Effector CD4-positive, alpha-beta T cell (primary cell): ENCODE results near the gene SYNE3.

ENCODE experiments used
- DNase-seq: peaks from one replicate; pipeline ENCODE4 v3.0.0-alpha.2; 2020

SYNE3 gene

DNA sequence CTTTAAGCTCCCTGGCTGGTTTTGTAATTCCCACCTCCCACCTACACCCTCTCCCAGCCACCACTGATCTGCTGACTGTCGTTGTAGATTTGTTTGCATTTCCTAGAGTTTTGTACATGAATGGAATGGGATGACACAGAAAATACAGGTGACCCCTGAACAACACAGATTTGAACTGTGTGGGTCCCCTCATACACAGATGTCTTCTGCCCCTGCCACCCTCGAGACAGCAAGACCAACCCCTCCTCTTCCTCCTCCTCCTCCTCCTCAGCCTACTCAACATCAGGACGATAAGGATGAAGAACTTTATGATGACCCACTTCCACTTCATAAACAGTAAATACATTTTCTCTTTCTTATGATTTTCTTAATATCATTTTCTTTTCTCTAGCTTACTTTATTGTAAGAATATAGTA lies 28.8 kb downstream of the SYNE3 start:
- DNase-seq = no peak

DNA sequence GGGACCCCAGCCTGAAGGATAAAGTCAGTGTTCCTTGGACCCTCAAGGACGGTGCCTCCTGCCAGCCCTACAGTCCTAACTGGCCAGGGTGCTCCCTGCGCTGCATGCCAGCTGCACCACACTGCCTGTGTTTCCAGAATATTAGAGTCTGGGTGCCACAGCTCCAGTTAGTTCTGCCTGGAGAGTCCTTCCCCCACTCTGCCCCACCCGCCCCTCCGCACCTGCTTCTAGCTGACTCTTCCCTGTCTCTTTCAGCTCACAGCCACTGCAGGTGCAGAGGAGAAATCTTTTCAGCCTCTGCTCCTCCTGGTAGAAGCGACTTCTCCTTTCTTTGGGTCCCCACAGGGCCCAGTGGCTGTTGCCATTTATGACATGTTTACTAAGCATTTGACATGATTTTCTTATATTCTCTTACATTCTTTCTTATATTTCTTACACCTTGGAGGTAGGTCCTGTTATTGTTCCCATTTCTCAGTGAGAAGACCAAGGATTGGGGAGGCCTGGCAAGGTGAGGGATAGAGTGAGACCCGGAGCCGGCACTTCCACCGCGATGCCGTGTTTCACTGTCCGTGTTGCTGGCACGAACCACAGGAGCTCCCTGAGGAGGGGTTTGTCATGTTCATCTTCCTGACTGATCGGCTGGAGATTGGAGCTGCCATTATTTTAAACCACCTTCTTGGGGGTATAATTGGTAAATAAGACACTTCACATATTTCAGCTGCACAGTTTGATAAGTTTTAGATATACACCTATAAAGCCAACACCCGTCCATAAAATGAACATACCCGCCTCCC lies 29.4 kb downstream of the SYNE3 start:
- DNase-seq = no peak

DNA sequence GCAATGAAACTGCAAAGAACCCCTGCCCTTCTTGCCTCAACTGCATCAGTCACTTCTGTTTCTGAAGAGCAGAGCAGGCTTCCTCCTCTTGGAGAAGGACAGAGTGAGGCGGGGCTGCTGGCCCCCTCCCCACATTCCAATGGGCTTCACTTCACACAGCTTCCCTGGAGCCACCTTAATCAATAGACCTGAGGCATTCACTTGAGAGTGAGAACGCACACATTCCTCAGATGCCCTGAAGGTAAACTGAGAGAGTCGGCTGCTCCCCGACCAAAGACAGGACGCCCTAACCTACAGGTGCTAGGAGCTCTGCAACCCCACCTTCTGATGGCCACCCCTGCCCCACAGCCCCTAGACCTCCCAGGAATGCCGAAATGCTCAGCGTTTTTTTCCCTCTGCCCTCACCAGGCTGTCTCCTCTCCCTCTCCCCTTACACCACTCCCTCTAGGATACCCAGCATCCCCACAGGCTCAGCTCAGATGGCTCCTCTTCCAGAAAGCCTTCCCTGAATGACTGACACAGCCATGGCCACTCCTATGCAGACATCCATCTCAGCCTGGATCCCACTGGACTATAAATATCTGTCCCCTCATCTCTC lies 31.1 kb downstream of the SYNE3 start:
- no peak for DNase-seq

DNA sequence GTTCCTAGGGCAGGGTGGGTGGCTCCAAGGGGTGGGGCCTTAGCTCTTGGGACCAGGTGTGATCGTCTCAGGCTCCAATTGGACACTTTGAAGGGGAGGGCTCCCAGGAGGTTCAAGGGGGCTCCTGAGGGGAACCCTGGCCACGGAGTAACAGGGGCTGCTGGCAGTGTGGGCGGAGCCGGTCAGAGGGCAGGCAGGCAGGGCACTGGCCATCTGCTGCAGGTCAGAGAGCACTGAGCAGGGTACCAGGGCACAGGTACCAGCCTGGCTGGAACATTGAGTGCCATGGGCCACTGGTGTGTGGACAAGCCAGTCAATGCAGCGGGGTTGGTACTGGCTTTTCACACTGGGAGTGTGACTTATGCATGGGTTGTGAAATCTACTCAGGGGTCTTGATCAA lies 32.2 kb downstream of the SYNE3 start:
- DNase-seq = no peak

DNA sequence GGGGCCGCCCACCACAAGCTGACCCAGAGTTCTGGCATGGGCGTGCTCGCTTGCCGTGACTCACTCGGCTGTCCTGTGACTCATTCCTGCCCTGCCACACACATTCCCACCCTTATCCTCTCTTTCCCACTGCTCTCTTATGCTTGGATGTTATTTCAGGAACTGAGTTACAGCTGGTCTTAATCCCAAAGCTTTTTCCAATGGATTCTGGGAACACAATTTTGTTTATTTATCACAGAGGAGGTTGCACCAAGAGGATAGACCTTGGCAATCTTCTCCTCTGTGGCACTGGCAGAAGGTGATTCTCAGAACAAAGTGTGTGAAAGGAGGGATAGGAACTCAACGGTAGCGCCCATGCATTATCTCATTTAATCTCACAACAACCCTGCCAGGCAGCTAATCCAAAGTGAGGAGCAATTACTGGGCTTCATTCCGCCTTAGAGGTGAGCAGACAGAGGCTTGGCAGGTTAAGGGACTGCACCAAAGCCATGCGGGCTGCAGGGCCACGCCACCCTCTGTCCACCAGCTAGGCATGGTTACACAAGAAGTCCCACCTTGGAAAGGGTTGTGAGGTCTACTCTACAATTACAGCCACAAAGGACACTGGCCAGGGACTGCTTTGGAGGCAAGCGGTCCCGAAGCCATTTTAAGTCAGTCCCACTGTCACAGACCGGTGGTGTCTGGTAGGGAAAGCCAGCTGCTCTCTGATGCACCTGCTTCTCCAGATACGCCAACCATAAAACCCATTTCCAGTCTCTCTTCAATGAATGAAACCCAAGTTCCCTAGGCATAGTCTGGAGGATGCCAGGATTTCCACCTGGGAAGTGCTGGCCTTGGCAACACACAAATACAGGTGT lies 32.9 kb downstream of the SYNE3 start:
- DNase-seq = no peak

DNA sequence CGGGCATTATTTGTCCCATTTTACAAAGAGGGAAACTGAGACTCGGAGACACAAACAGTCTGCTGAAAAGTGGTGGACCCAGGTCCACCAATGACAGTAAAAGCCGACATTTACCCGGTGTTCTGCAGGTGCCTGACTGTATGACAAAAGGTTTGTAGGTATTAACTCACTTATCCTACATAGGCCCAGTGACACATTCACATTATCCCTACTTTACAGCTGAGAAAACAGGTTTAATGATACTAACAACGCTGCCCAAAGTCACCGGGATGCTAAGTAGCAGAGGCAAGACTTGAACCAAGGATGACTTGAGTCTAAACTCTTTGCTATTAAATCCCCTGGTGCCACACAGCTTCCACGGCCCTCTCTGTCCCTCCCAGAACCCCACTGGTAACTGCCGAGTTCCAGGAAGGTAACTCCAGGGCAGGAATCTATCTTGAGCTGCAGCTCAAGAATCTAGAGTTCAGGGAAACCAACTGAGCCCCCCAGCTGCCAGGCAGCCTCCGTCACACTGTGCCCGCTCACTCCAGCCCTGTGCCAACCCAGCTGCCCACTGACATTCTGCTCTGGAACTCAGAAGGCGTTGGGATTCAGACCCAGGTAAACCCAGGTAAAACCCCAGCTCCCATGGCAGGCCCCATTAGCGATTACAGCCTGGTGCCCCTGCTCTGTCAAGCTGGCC lies 33.7 kb downstream of the SYNE3 start:
- DNase-seq = no peak

DNA sequence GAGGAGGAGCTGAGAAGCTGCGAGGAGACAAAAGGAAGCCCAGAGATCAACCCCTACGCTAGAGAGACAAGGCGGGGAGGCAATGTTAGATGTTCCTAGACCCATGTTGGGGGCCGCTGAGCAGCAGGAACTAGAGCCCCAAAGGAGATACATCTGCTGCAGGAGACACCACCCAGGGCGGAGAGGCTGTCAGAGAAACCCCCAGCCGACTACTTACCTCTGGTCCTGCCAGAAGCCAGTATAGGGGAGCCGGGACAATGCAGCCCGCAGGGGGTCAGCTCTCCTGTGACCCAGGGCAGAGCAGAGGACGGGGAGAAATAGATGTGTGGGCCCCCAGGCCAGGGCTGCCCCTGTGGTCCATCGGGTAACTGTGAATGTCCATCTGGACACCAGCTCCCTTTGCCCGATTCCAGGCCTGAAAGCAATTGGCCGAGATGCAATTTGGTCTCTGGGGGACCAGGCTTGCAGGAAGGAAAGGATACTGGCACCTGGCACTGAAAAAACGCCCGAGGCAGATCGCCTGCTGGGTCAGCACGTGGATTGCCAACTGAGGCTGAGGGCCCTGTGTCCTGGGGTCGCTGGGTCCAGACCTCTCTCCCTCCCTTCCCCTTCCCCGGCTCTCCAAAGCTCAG lies 34.9 kb downstream of the SYNE3 start:
- no peak for DNase-seq

DNA sequence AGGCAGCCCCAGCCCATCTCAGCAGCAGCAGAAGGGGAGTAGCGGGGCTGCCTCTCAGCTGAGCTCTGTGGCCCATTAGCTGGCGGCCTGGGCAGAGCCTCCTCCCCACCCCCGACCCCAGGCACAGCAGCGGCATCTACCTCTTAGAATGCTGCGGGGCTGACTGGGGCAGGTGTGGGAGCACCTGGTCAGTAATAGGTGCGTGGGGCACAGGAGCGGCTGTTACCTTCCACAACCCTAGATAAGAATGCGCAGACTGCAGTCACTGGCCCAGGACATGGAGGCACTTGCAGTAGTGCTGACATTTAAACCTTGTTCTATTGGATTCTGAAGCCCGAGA lies 35.6 kb downstream of the SYNE3 start:
- no peak for DNase-seq

DNA sequence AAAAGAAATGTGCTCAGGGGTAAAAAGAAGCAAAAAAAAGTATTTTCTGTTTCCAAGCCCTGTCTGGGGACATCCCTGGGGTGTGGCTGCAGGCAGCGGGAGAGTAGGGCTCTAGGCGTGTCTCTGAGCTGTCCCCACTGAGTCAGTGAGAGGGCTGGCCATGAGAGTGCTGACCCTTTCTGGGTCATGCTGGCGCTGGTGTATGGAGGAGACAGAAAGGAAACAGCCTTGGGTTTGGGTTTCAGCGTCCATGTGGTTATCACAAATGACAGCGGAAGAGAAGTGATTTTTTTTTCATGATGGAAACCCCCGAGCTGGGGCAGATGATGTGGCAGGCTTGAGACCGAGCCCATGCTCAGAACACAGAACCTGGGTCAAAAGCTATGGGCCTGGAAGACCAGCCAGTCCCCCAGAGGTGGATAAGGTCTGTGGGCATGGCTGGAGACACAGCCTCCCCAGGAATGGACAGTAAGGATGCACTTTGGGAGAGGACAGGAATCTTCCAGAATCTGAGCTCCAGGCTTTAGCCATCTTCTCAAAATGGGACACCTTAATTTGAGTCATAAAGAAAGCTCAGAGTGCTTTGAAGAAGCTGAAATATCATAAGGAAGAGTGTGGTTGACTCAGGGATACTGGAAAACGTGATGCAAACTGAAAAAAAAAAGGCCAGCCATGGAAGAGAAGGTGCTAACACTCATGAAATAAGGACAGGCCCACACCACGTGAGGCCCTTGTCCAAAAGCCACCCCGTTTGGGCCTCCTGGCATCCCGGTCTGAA lies 36.2 kb downstream of the SYNE3 start:
- DNase-seq = peak; percentile 42

DNA sequence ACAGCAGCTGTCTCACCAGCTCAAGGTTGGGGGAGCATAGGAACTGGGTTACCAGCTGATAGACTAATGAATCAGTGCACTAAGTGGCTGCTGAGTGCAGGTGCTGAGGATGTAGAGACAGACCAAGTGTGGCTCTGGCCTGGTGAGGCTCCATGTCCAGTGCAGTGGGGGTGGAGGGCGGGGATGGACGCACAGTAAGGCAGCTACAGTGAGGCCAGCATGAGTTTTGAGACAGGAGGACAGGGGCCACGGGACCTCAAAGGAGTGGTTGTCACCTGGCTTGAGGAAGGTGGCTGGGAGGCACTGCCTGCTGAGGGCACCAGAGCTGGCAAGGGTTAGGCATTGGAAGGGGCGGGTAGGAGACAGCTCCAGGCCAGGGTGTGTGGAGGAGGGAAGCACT lies 37.0 kb downstream of the SYNE3 start:
- DNase-seq = no peak

DNA sequence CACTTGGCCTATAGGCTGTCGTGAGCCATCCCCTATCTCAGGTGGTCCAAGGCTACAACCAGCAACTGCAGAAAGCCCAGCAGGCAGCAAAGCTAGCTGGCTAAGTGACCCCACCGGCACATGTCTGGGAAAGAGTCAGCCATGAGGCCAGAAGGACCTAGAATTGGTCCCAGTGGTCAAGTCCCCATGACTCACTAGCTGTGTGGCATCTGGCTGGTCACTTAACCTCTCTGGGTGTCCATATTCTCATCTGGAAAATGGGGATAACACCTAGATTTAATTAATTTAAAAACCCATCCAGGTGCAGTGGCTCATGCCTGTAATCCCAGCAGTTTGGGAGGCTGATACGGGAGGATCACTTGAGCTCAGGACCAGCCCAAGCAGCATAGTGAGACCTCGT lies 37.6 kb downstream of the SYNE3 start:
- DNase-seq = no peak

DNA sequence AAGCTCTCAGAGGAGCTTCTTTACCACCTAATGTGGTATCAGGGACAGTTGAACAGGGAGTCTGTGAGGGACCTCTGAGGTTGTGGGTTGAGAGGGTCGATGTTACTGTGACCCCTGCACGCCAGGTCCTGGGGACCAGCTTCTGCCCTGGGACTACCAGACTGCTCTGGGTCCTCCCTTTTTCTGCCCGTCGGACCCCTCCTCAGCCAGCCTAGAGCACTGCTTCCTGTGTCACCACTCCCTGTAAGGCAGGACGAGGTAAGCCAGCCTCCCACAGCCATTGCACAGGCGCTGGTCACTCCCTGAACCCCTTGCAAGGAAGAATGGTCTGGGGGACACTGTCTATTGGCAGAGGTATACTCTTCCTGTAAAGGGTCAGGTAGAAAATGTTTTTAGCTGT lies 38.1 kb downstream of the SYNE3 start:
- no peak for DNase-seq

DNA sequence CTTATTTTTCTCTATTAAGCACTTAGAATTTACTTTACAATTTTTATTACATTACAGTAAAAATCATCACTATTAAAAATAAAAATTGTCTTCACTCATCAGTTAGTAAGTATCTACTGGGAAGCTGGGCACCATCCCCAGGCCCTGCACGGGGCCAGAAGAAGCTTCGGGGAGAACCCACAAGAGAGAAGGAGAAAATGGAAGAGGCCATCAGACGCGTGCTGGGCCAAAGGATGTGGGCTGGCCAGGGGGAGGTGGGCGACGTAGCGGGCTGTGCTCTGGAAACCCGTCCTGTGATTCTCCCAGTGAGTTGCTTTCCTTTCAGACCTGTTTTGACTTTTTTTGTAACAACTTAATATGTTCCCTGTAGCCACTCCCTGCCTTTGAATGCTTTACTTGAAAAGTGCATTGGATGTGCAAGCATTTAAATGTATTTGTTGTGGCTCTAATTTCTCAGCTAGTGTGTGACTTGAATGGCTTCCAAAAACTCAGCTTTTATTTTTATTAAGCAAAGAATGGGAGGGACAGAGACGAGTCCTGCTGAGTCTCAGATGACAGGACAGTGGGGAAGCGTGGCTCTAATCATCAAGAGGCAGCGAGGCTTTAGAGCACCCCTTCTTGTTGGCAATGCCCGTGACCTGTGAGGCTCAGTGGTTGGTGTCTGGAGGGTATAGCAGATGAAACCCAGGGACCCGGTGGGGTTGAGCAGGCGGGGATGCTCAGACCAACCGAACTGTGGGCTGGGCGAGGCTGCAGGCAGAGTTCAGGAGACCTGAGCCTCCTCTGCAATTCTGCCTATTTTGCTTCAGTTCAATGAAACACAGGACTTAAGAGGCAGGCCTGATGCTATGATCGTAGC lies 38.8 kb downstream of the SYNE3 start:
- DNase-seq = no peak

DNA sequence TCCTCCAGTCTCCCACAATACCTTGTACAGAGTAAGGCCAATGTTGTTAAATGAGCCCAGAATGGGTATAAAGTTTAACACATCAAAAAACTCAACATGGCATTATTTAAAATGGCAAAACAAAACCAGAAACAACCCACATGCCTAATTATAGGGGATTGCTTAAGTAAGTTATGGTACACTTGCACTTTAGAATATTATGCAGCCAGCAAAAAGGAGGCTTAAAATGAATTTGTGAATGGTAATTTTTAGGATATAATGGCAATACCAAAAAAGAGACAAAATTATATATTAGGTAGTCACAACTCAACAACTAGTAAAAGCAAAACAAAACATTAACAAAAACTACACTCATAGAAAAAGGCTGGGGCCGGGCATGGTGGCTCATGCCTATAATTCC lies 39.7 kb downstream of the SYNE3 start:
- no peak for DNase-seq

DNA sequence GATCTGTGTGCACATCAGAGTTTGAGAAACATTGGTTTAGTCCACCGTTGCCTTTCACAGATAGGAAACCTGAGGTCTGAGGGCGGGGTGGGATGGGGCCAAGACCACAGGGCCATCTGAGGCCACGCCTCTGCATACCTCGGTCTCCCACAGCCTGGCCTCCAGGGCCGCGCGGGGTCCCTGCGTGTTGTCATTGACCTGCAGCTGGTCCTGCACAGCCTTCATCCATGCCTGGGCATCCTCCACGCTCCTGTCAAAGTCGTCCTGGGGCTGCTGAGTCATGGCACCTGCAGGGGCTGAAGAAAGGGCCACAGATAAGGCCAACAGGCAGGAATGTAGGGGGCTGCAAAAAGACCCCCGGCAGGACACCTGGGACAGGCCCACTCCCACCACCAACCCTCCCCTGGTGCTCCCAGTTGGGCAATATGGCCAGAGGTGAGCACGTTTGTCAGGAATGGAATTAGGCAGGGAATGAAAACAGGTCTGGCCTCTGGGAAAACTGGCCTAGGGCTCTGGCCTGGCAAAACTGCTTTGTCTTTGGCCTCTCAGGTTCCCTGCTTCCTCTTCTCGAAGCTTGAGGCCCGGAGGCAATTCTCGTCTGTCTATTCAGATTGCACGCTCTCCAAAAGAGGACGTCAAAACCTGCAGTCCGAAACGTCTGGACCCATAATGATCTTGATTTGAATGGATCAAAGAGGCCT lies 40.8 kb downstream of the SYNE3 start:
- no peak for DNase-seq

DNA sequence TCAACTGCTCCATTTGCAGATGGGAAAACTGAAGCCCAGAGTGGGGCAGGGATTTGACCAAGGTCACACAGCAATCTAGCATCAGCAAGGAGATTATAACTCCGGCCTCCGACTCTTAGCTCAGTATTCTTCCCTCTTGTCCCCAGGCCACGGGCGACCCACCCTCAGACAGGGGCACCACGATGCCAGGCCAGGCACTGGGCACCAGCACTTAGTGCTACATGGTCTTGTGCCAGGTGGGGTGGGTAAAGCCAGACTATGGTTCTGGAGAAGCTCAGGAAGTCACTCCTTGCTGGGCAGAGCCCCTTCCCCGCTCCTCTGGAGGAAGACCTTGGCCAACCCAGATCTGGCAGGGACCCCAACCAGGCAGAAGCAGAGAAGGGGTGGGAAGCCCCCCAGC lies 41.5 kb downstream of the SYNE3 start:
- DNase-seq = no peak

DNA sequence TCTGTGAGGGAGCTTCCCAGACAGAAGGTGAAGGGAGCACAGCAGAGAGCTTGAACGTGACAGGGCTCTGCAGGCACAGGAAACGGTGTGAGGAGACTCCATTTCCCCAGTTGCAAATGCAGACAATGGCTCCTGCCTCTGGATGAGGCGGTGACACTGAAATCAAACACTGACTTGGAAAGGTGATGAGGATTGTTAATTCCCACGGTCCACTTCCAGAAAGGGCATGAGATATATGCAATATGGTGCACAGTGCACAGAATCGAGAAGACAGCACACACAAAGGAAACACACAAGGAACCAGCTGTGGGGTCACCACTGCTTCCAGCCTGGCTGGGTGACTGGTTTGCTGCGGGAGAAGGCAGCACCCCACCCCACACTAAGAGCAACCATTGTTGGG lies 42.0 kb downstream of the SYNE3 start:
- no peak for DNase-seq

DNA sequence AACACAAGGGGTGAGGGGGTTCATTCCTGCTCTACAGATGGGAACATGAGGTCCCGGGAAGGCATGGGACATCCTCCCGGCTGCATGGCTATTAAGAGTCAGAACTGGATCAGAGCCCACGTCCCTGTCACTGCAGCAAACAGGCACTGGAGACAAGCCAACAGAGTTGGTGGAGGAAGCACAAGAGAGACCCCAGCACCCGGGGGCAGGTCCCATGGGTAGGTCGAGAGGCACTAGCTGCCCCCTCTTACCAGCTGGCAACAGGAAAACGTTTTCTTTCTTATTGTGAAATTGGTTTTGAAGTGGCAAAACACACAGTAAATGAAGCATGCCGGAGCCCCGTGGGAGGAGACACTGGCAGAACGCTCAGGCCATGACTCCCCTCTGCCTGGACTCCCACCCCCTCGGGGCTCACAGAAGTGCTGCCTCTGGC lies 43.6 kb downstream of the SYNE3 start:
- DNase-seq = no peak

DNA sequence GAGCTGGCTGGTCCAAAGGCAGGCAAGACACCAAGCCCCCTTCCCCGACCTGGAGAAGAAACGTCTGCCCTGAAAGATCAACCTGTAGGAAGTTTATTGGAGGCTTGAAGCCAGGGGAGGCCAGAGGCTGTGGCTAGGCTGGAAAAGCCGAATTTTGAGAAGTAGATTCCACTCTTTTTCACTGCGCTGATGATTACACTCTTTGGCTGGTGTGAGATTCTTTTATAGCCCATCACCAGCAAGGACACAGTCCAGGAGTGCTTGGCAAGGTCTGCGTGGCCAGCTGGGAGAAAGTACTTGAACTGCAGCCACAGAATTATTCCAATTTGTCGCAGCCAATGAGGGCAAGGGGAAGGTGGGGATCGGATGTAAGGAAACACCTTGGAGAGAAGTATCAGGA lies 45.0 kb downstream of the SYNE3 start:
- DNase-seq = no peak

DNA sequence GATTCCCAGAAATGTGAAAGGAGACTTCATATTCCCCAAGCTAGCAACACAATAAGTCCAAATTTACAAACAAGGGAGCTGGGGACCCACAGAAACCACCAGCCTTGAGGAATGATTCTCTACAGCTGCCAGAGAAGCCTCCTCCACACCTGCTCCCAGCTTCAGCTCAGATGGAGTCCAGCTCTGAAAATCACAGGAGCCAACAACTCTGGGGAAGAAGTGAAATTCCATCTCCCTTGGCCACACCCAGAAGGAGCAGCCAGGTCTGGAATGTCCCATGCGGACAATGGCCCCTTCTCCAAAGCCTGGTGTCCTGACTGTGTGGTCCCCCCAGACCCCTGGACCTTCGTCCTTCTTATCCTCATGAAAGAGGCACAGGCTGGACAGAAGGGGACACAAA lies 45.4 kb downstream of the SYNE3 start:
- no peak for DNase-seq

DNA sequence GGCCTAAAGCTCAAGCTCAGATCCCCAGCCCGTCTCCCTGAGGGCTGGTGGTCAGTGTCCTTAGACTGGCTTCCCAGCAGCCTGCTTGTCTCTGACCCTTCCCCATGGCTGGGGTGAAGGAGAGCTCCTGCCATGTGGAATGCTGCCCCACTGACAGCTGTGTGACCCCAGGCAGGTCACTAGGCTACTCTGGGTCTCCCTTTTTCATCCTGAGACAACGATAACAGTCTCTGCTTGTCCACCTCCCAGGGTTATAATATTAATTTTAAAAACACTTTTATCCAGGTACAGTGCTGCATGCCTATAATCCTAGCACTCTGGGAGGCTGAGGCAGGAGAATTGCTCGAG lies 47.3 kb downstream of the SYNE3 start:
- no peak for DNase-seq
